Stimulated activated CD4-positive, alpha-beta T cell treated with anti-CD3 and anti-CD28 coated beads, Interleukin-2, amount 100 ng/mL, for 24 hours (primary cell): ENCODE measurements around the gene TCOF1.

ENCODE experiments used
- DNase-seq, 2 donors: peaks; one replicate each; pipeline ENCODE4 v3.0.0-alpha.2; 2020

The TCOF1 gene

GRCh38 chr5:150438873-150439546 lies 81.5 kb downstream of the TCOF1 start:
- DNase-seq, result no peak

GRCh38 chr5:150440948-150441812 lies 83.7 kb downstream of the TCOF1 start:
- DNase-seq, result no peak

GRCh38 chr5:150441813-150442698 lies 84.6 kb downstream of the TCOF1 start:
- DNase-seq, result no peak

GRCh38 chr5:150442699-150443080 lies 85.2 kb downstream of the TCOF1 start:
- no peak for DNase-seq

- no peak for DNase-seq
These were observed 86.0 kb downstream of the TCOF1 start for GRCh38 chr5:150443242-150444075.

- DNase-seq, result no peak
These were observed 87.3 kb downstream of the TCOF1 start for GRCh38 chr5:150444770-150445169.

- no peak for DNase-seq
These were observed 88.6 kb downstream of the TCOF1 start for GRCh38 chr5:150446088-150446487.

- DNase-seq, result no peak
These were observed 89.1 kb downstream of the TCOF1 start for GRCh38 chr5:150446583-150446982.

GRCh38 chr5:150447188-150447587 lies 89.7 kb downstream of the TCOF1 start:
- no peak for DNase-seq

GRCh38 chr5:150448334-150448733 lies 90.8 kb downstream of the TCOF1 start:
- DNase-seq, result no peak

- DNase-seq, result no peak
These were observed 91.5 kb downstream of the TCOF1 start for GRCh38 chr5:150448952-150449516.
